PC-9 (cell line): ENCODE data around the gene ABHD5. TPM values are rescaled to one million over a fixed set of nuclear protein-coding genes. Genes with fewer than 3 reads are reported as not detected.

Experiments used
- BruUV-seq: library from RNA; stranded (reverse); fragments of 400-500 nt; replicated peaks from 2 replicates; lab custom pipeline; 2021; lab: Mats Ljungman, UMichigan
- CTCF ChIA-PET: fragments of 300-600 bp; sonication (Branson Sonifier 250); formaldehyde crosslinking; loops from one replicate; lab custom pipeline; 2022; ENCODE audit warnings: antibody characterized with exemption; lab: Charles Lee
- POLR2A ChIA-PET: fragments of 300-600 bp; sonication (Branson Sonifier 250); formaldehyde crosslinking; loops from one replicate; lab custom pipeline; 2022; ENCODE audit warnings: antibody characterized with exemption; ENCODE audit not compliant: unreplicated experiment; lab: Charles Lee
- DNase-seq, 2 experiments: peaks; one replicate each; pipeline versions ENCODE4 v3.0.0 to v3.0.0-alpha.2; 2015 to 2022; ENCODE audit warnings: mixed read lengths in 1 of 2
- H2AFZ ChIP-seq: fragments of 200-600 bp; sonication (generic); 2 replicates; pipeline ENCODE4 v1.8.1; 2017; ENCODE audit warnings: antibody characterized with exemption
- H3F3A ChIP-seq: fragments of 200-600 bp; sonication (generic); 2 replicates; pipeline ENCODE4 v1.8.1; 2017; ENCODE audit warnings: antibody characterized with exemption, mild to moderate bottlenecking, low read depth; ENCODE audit not compliant: insufficient read depth
- H3K27ac ChIP-seq: fragments of 200-600 bp; sonication (generic); 2 replicates; pipeline ENCODE4 v1.6.1; 2016; ENCODE audit warnings: mixed run types
- H3K27me3 ChIP-seq: fragments of 200-600 bp; sonication (generic); 2 replicates; pipeline ENCODE4 v1.6.1; 2016; ENCODE audit warnings: low read depth, mixed run types; ENCODE audit not compliant: insufficient read depth
- H3K36me3 ChIP-seq: fragments of 200-600 bp; sonication (generic); 2 replicates; pipeline ENCODE4 v1.6.1; 2016; ENCODE audit warnings: low read depth, mixed run types
- H3K4me1 ChIP-seq: fragments of 200-600 bp; sonication (generic); replicated peaks from 2 replicates; pipeline ENCODE4 v1.6.1; 2016; ENCODE audit warnings: mixed run types; ENCODE audit not compliant: insufficient read depth
- H3K4me2 ChIP-seq: fragments of 200-600 bp; sonication (generic); 2 replicates; pipeline ENCODE4 v1.6.1; 2017; ENCODE audit warnings: mixed run types
- H3K4me3 ChIP-seq: fragments of 200-600 bp; sonication (generic); 2 replicates; pipeline ENCODE4 v1.6.1; 2016; ENCODE audit warnings: mixed run types
- H3K79me2 ChIP-seq: fragments of 200-600 bp; sonication (generic); 2 replicates; pipeline ENCODE4 v1.6.1; 2017; ENCODE audit warnings: low read depth, mixed run types
- H3K9me2 ChIP-seq: fragments of 200-600 bp; sonication (generic); 2 replicates; pipeline ENCODE4 v1.8.1; 2017; ENCODE audit warnings: mild to moderate bottlenecking; ENCODE audit not compliant: insufficient read depth
- H3K9me3 ChIP-seq: fragments of 200-600 bp; sonication (generic); 2 replicates; pipeline ENCODE4 v1.8.1; 2016; ENCODE audit warnings: low read depth; ENCODE audit not compliant: insufficient read depth
- H4K20me1 ChIP-seq: fragments of 200-600 bp; sonication (generic); 2 replicates; pipeline ENCODE4 v1.8.1; 2017; ENCODE audit not compliant: insufficient read depth
- EZH2 ChIP-seq: fragments of 200-600 bp; sonication (generic); IDR thresholded peaks from 2 replicates; pipeline ENCODE4 v1.8.0; 2017; ENCODE audit warnings: antibody characterized with exemption, low read depth
- intact Hi-C: fragments of 100-400 bp; cut with micrococcal nuclease; formaldehyde crosslinking; loops from one replicate; pipeline ENCODE4 v1.10.0; 2022; ENCODE audit not compliant: unreplicated experiment
- total RNA-seq: library from RNA; stranded (reverse); gene quantifications from 2 replicates; pipeline ENCODE4 v1.2.3, GENCODE V29; 2021
- TF ChIP-seq, protein P1 (sequence below): fragments of 200-600 bp; sonication (generic); conservative IDR thresholded peaks from 2 replicates; pipeline ENCODE4 v1.6.1; 2017; ENCODE audit warnings: mixed run types, antibody characterized with exemption, mild to moderate bottlenecking, moderate library complexity

Gene ABHD5
- total RNA-seq, 1 experiment from 2014 or later, result 19.9 TPM

DNA sequence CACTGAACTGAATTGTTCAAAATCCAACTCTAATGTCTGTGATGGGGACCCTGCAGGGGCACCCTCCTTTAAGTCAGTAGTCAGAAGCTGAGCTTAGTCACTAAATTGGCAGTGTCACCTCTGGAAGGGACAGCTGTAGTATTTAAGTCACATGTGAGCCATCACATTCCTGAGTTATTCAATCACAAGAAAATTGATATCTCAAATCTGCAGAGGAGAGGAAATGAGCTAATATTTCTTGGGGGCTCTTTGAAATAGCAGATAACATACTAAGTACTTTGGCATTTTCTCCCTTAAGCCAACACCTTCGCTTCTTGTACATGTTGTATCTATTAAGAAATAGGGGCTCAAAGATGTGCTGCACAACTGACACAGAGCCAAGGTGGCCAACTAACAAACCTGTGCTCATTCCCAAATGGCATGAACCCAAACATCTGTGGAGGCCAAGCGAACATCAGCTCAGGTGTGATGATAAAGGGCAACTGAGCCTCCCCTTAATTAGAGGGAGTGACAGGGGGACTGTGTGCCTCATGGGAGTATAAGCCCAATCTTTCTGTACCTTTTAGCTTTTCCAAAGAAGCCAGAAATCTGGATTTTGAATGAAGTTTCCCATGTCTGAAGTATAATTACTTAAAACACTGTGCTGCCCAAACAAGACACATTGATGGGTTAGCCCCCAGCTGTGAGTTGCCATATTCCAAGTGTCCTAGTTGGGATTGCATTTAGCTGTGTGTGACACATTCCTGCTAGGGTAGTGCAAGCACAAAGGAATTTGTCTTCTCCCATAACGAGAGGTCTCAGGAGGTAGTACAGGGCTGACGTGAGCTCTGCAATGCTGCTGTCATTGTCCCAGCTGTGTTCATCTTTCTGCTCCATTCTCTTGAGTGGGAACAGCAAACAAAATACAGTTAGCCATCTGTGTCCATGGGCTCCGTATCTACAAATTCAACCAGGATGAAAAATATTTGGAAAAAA is 63.3 kb downstream of the ABHD5 start:
- Histone ChIP-seq H3K4me3 (no peak overlapping the region), H3K9me2 (no peaks in the 10 kb centered on the region), H4K20me1 (no peaks in the 10 kb centered on the region), H2AFZ (no peak overlapping the region), H3K79me2 (no peaks in the 10 kb centered on the region), H3F3A (peaks cover 21% of the 10 kb centered on the region), H3K27me3 (no peaks in the 10 kb centered on the region), H3K27ac (peak overlapping the region; percentile 59), H3K4me1 (peaks cover 47% of the 10 kb centered on the region), H3K36me3 (no peaks in the 10 kb centered on the region), H3K9me3 (no peaks in the 10 kb centered on the region), H3K4me2 (peak overlapping the region; percentile 56)
- no TSS peak for BruUV-seq
- intact Hi-C loops, result no loop called here
- ChIA-PET POLR2A (interaction anchor here (0.5 to 0.9 kb wide), 4 partner anchors 17 to 132 kb away, joined by 3 to 10 read pairs (median 3); partner anchors contain the start of genes ABHD5 and ANO10), CTCF (interaction anchor here (0.7 to 0.8 kb wide), 2 partner anchors 16 to 93 kb away, joined by 3 to 4 read pairs; no protein-coding TSS in a partner anchor)
- TF ChIP-seq, protein P1, sequence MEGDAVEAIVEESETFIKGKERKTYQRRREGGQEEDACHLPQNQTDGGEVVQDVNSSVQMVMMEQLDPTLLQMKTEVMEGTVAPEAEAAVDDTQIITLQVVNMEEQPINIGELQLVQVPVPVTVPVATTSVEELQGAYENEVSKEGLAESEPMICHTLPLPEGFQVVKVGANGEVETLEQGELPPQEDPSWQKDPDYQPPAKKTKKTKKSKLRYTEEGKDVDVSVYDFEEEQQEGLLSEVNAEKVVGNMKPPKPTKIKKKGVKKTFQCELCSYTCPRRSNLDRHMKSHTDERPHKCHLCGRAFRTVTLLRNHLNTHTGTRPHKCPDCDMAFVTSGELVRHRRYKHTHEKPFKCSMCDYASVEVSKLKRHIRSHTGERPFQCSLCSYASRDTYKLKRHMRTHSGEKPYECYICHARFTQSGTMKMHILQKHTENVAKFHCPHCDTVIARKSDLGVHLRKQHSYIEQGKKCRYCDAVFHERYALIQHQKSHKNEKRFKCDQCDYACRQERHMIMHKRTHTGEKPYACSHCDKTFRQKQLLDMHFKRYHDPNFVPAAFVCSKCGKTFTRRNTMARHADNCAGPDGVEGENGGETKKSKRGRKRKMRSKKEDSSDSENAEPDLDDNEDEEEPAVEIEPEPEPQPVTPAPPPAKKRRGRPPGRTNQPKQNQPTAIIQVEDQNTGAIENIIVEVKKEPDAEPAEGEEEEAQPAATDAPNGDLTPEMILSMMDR, result no peak
- no peak for TF ChIP-seq EZH2
- peak in 1 of 2 experiments; percentile 95 for DNase-seq

DNA sequence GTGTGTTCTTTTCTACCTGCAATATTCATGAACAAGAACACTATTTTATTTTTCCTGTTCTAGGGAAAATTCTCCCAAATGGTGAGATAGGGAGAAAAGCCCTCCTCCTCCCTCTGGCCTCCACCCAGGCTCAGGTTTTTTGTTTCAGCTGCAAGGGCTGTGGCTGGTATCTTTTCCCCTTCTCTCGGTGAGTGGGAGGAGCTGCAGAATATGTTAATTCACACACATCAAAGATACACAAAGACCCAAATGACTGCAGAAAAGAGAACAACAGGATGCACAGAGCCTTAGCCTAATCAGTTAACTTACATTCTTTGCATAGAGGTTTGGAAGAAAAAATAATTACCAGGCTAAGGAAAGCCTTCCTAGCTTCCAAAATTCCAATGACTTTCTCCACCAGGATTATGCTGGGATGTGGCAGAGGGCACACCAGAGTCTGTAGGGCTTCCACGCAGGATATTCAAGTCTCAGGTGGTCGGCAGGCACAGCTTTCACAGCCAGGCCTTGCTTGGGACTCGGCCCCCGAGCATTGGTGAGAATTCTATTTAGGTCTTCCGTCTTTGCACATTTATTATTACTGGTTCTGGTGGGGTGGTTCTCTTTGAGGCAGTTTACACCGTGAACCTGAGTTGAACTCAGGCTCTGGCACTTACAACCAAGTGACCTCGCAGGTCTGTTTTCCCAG is 64.9 kb downstream of the ABHD5 start:
- no peak overlapping the region for H2AFZ ChIP-seq

More for the DNA sequence above, 64.9 kb downstream of the ABHD5 start:
- intact Hi-C loops, result no loop called here
- BruUV-seq, result no TSS peak
- no peaks in the 10 kb centered on the region for H3K9me2 ChIP-seq
- H3K79me2 ChIP-seq, result no peaks in the 10 kb centered on the region
- no peak overlapping the region for H3K4me2 ChIP-seq
- H3F3A ChIP-seq, result peaks cover 29% of the 10 kb centered on the region
- no peaks in the 10 kb centered on the region for H4K20me1 ChIP-seq
- H3K4me3 ChIP-seq, result no peak overlapping the region
- H3K27me3 ChIP-seq, result no peaks in the 10 kb centered on the region
- TF ChIP-seq, protein P1, result no peak
- TF ChIP-seq EZH2, result no peak
- H3K9me3 ChIP-seq, result no peaks in the 10 kb centered on the region
- H3K4me1 ChIP-seq, result peaks cover 56% of the 10 kb centered on the region
- CTCF ChIA-PET, result no interaction called here
- DNase-seq, result no peak
- H3K36me3 ChIP-seq, result no peaks in the 10 kb centered on the region
- H3K27ac ChIP-seq, result no peak overlapping the region
- POLR2A ChIA-PET, result no interaction called here
